ENCODE data around the gene GUCY2D.
"Not testable (repeated sequence)": the region's sequence is repeated elsewhere in the genome, so short reads cannot be mapped to it uniquely, and the experiment has no call there.

The GUCY2D gene

GRCh38 chr17:8022360-8023003, 20.1 kb downstream of the GUCY2D start:
- no peak overlapping the region for H3K4me3 ChIP-seq (replicated peaks; ENCODE audit: low read depth, low read length)
- DNase-seq (ENCODE audit: low read depth): peak; percentile 23
- TF ChIP-seq CTCF (IDR thresholded peaks at IDR 0.05; ENCODE audit: low read length, missing control alignments): no peak

- peak; percentile 36 for DNase-seq (ENCODE audit: low read depth)
- not testable (repeated sequence) for H3K4me3 ChIP-seq (replicated peaks; ENCODE audit: low read depth, low read length)
Measured at GRCh38 chr17:8024161-8024560, 21.7 kb downstream of the GUCY2D start.

- DNase-seq (ENCODE audit: low read depth): no peak
- TF ChIP-seq CTCF (IDR thresholded peaks at IDR 0.05; ENCODE audit: low read length, missing control alignments): no peak
Measured at GRCh38 chr17:8025176-8025911, 22.9 kb downstream of the GUCY2D start.

GRCh38 chr17:8029121-8029520, 26.7 kb downstream of the GUCY2D start:
- H3K4me3 ChIP-seq (replicated peaks; ENCODE audit: low read depth, low read length): no peak overlapping the region
- TF ChIP-seq CTCF (IDR thresholded peaks at IDR 0.05; ENCODE audit: low read length, missing control alignments): no peak
- no peak for DNase-seq (ENCODE audit: low read depth)

More at GRCh38 chr17:8025176-8025911, 22.9 kb downstream of the GUCY2D start:
- no peak overlapping the region for H3K4me3 ChIP-seq (replicated peaks; ENCODE audit: low read depth, low read length)

GRCh38 chr17:8031261-8031661, 28.8 kb downstream of the GUCY2D start:
- no peak for DNase-seq (ENCODE audit: low read depth)
- no peak for TF ChIP-seq CTCF (IDR thresholded peaks at IDR 0.05; ENCODE audit: low read length, missing control alignments)

GRCh38 chr17:8031950-8032349, 29.5 kb downstream of the GUCY2D start:
- no peak overlapping the region for H3K4me3 ChIP-seq (replicated peaks; ENCODE audit: low read depth, low read length)
- DNase-seq (ENCODE audit: low read depth): no peak
- no peak for TF ChIP-seq CTCF (IDR thresholded peaks at IDR 0.05; ENCODE audit: low read length, missing control alignments)

More at GRCh38 chr17:8031261-8031661, 28.8 kb downstream of the GUCY2D start:
- H3K4me3 ChIP-seq (replicated peaks; ENCODE audit: low read depth, low read length): no peak overlapping the region

- DNase-seq (ENCODE audit: low read depth): no peak
- no peak for TF ChIP-seq CTCF (IDR thresholded peaks at IDR 0.05; ENCODE audit: low read length, missing control alignments)
- H3K4me3 ChIP-seq (replicated peaks; ENCODE audit: low read depth, low read length): no peak overlapping the region
Measured at GRCh38 chr17:8032442-8032841, 30.0 kb downstream of the GUCY2D start.

Data from fibroblast of pulmonary artery (primary cell).